HG03045 (cell line): ENCODE results near the gene VPS50.

Source experiments
- ATAC-seq: cut with Tn5 transposase; IDR thresholded peaks from one replicate; pipeline ENCODE4 v1.9.1; 2021; ENCODE audit warnings: mild to moderate bottlenecking, moderate library complexity; ENCODE audit not compliant: unreplicated experiment

VPS50 gene

GRCh38 chr7:93231799-93232672 lies at the start of gene VPS50:
Gene VPS50, plus strand, starts transcription at chr7:93232366. Its CDS starts 102 bp downstream, at chr7:93232468.
- peak; percentile 99 for ATAC-seq

- no peak for ATAC-seq
These were observed 46.7 kb upstream of the VPS50 start for GRCh38 chr7:93185303-93186027.

- no peak for ATAC-seq
These were observed 43.1 kb upstream of the VPS50 start for GRCh38 chr7:93188870-93189634.

GRCh38 chr7:93194386-93194785 lies 37.8 kb upstream of the VPS50 start:
- no peak for ATAC-seq

- ATAC-seq: no peak
These were observed 35.8 kb upstream of the VPS50 start for GRCh38 chr7:93196336-93196735.

GRCh38 chr7:93198472-93198871 lies 33.7 kb upstream of the VPS50 start:
- ATAC-seq: no peak

GRCh38 chr7:93202594-93203250 lies 29.4 kb upstream of the VPS50 start:
- no peak for ATAC-seq

GRCh38 chr7:93203496-93203895 lies 28.7 kb upstream of the VPS50 start:
- no peak for ATAC-seq

- no peak for ATAC-seq
These were observed 27.1 kb upstream of the VPS50 start for GRCh38 chr7:93205046-93205445.

- no peak for ATAC-seq
These were observed 20.8 kb upstream of the VPS50 start for GRCh38 chr7:93211228-93211818.

GRCh38 chr7:93212881-93213280 lies 19.3 kb upstream of the VPS50 start:
- ATAC-seq: no peak

- ATAC-seq: no peak
These were observed 13.0 kb upstream of the VPS50 start for GRCh38 chr7:93218997-93219827.

- ATAC-seq: no peak
These were observed 12.3 kb upstream of the VPS50 start for GRCh38 chr7:93219868-93220267.

GRCh38 chr7:93226310-93226709 lies 5.9 kb upstream of the VPS50 start, which contains the start of gene HEPACAM2:
Gene HEPACAM2, minus strand, starts transcription at chr7:93226469.
- no peak for ATAC-seq

- no peak for ATAC-seq
These were observed 3.9 kb upstream of the VPS50 start for GRCh38 chr7:93228302-93228701.

GRCh38 chr7:93231259-93231658 lies 907 bp upstream of the VPS50 start:
- ATAC-seq: no peak

- ATAC-seq: peak; percentile 6
These were observed 480 bp downstream of the VPS50 start for GRCh38 chr7:93232673-93233018.

- ATAC-seq: no peak
These were observed 3.4 kb downstream of the VPS50 start for GRCh38 chr7:93235541-93235940.

- no peak for ATAC-seq
These were observed 6.0 kb downstream of the VPS50 start for GRCh38 chr7:93238131-93238530.

GRCh38 chr7:93238748-93239147 lies 6.6 kb downstream of the VPS50 start:
- no peak for ATAC-seq
